GM21825 (cell line): ENCODE results near the gene TTC8.

Source experiments
- ATAC-seq: cut with Tn5 transposase; IDR thresholded peaks from one replicate; pipeline ENCODE4 v1.9.1; 2021; ENCODE audit warnings: mild to moderate bottlenecking, moderate library complexity; ENCODE audit not compliant: unreplicated experiment

The TTC8 gene

DNA sequence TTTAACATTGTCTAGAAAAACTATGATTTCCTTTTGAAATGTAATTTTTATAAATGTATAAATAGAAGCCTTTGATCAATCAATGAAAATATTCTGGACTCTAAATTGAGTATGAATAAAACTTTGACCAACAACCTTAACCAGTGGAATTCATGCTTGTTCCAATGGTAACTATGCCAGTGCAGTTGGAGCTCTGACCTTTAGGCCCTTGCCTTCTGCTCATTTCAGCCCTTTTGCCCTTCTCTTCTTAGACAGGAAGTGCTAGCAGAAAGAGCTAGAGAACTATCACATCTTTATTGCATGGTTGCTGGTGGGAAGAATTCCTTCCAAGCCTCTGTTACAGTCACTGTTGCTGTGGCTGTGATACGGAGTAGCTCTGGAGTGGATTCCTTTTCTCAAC, 39.7 kb downstream of the TTC8 start:
- no peak for ATAC-seq

DNA sequence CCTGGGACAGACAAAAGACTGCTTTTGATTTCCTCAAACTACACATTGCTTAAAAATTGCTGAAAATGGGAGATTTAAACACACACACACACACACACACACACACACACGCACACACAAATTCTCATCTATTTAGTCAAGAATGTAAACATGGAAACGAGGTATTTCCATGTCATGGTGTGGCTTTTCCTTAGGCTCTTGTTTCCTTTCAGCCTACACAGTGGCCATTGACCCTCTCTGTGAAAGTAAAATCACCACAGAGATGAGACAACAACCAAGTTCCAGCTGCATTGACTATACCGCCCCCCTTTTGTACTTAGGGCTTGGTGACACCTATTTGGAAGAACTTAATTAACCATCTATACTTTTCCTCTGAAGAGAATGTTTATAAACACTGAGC, 41.9 kb downstream of the TTC8 start:
- no peak for ATAC-seq

DNA sequence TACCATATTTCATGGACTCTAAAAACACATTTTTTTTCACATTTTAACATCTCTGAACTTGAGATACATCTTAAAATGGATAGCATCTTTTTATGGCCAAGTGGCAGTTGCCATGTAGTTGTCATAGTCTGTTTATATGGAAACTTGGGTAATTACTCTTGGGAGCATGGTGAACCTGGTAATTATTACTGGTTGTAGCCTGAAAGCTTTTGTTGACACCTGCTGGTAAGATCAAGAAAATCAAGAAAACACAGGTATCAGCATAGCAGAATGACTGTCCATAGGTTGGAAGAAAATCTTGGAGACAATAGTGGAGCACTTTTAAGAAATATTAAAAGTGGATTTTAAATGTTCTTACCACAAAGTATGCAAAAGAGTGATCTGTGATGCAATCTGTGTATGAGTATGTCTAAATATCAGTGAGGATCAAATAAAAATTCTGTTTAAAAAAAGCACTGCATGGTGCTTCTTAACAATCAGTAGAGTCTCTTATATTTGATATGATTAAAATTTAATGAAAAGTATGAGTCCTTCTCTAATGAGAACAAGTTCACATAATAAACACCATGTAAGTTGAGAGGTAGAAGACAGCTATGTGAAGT, 44.2 kb downstream of the TTC8 start:
- ATAC-seq, result no peak

GRCh38 chr14:88870777-88871176, 46.3 kb downstream of the TTC8 start:
- no peak for ATAC-seq

- no peak for ATAC-seq
These were observed 47.0 kb downstream of the TTC8 start for GRCh38 chr14:88871429-88871828.

DNA sequence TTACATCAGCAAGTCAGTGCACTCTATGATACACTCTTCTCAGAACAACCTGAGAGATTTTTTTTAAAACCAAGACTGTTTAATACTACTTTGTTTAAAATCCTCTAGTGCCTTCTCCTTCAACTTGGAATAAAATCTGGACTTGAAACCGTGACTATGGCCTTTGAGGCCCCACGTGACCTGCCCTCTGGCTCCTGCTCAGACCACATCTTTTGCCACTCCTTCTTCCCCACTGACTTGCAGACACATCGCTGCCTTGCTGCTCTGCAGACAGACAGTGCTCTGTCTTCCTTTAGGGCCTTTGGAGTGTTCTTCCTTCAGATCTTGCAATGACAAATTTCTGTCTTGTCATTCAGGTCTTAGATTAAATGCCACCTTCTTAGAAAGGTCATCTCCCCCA, 48.5 kb downstream of the TTC8 start:
- no peak for ATAC-seq

DNA sequence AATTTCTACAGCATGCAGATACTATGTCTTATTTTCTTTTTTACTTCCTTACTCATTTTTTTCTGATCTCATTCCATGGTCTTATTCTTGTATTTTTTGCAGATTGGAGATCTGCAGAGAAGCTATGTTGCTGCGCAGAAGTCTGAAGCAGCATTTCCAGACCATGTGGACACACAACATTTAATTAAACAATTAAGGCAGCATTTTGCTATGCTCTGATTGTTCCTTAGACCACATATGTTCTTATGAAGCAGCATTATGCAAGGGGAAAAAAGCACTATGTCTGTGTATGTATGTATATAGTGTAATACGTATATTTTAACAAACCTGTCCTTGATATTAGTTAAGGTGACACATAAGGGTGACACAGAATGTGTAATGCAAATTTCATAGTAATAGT, 52.7 kb downstream of the TTC8 start:
- ATAC-seq, result no peak

- ATAC-seq, result no peak
These were observed 54.6 kb downstream of the TTC8 start for GRCh38 chr14:88879022-88879421.

GRCh38 chr14:88882236-88882635, 57.8 kb downstream of the TTC8 start:
- no peak for ATAC-seq

- no peak for ATAC-seq
These were observed 70.7 kb downstream of the TTC8 start for GRCh38 chr14:88895116-88895515.

- no peak for ATAC-seq
These were observed 76.7 kb downstream of the TTC8 start for GRCh38 chr14:88901189-88901588.

- no peak for ATAC-seq
These were observed 77.5 kb downstream of the TTC8 start for GRCh38 chr14:88901991-88902390.

GRCh38 chr14:88902850-88903249, 78.4 kb downstream of the TTC8 start:
- ATAC-seq, result no peak

DNA sequence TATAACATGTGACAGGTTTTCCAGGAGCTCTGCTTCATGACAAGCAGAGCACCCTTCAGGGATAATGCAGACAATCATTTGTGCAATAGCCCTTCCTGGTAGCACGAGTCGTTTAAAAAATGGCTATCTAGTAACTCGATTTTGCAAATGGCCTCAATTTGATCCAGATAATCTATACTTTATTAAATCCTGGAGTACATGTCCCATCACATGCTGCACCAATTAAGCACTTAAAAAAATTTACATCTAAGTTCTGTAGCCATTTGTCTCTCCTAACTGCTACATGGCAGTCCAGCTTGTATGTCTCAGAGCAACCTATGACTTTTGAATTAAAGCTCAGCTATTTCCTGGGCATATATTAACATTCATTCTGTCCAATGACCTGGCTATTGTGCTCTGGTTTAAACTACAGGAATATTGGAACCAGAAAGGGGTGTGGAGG, 79.8 kb downstream of the TTC8 start:
- ATAC-seq, result no peak

GRCh38 chr14:88904864-88905263, 80.4 kb downstream of the TTC8 start:
- no peak for ATAC-seq

DNA sequence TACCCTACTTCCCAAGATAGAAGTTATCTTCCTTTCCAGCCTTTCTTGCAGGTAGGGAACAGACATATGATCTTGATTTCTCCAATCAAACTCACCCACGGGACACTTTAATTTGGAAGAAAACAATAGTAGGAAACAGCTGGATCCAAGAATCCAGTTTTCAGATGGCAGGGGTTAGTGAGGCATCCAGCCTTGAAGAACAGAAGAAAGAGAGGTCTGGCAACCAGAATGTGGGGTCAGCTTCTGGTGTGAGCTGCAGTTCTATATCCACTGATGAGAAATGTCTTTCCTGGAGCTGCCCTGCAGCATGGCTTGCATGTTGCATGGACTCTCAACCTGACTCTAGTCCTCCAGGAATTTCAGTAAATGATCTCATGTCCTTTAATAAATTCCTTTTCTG, 83.8 kb downstream of the TTC8 start:
- ATAC-seq, result no peak

DNA sequence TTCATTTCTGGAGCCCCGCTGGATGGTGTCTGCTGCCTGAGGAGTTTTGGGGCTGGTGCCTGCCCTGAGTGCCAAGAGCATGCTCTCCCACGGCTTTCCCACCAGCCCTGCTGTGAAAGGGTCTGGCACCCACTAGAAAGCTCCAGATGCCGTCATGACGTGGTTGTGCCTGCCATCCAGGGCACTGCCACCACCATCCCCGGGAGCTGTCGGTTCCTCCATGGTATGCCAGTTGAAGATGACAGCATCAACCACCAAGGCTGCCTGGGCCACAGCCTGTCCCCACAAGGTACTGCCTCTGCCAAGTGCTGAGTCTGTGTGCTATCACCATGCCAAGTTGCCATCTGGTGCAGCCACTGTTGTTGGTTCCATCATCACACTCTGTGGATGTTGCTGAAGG, 85.9 kb downstream of the TTC8 start:
- ATAC-seq, result no peak

DNA sequence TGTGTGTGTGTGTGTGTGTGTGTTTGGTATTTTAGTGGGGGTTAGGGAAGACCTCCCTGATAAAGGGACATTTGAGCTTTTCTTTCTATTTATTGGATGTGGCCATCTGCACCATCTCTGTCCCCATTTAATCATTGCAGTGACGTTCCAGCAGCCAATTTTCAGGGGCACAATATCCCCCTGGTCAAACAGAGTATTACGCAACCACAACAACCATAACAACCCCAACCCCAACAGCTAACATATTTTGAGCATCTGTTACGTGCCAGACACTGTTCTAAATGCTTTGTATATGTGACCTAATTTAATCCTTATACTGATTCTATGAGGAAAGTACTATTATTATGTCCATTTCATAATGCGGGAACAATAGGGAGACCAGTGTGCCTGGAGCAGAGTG, 87.4 kb downstream of the TTC8 start:
- no peak for ATAC-seq

- no peak for ATAC-seq
These were observed 90.5 kb downstream of the TTC8 start for GRCh38 chr14:88914956-88915355.

DNA sequence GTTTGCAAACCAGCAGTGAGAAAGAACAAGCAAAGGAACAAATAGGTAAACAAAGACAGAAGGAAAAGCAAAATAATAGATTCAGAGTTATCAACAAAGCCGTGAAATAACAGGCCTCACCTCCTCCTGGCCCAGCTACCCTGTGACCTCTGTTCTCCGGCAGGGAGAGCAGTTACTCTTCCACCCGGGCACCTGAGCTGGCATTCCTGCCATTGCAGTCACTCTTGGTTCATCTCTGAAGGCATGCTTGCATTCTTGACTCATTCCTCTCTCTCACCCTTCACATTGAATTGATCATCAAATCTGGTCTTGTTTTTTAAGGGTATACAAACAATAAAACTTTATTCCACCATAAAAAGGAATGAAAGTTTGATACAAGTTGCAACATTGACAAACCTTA, 95.1 kb downstream of the TTC8 start:
- ATAC-seq, result no peak
